Measurements from ENCODE around the gene OR51S1.
"Not testable (repeated sequence)": the region's sequence is repeated elsewhere in the genome, so short reads cannot be mapped to it uniquely, and the experiment has no call there.

OR51S1 gene, protein sequence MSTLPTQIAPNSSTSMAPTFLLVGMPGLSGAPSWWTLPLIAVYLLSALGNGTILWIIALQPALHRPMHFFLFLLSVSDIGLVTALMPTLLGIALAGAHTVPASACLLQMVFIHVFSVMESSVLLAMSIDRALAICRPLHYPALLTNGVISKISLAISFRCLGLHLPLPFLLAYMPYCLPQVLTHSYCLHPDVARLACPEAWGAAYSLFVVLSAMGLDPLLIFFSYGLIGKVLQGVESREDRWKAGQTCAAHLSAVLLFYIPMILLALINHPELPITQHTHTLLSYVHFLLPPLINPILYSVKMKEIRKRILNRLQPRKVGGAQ

DNA sequence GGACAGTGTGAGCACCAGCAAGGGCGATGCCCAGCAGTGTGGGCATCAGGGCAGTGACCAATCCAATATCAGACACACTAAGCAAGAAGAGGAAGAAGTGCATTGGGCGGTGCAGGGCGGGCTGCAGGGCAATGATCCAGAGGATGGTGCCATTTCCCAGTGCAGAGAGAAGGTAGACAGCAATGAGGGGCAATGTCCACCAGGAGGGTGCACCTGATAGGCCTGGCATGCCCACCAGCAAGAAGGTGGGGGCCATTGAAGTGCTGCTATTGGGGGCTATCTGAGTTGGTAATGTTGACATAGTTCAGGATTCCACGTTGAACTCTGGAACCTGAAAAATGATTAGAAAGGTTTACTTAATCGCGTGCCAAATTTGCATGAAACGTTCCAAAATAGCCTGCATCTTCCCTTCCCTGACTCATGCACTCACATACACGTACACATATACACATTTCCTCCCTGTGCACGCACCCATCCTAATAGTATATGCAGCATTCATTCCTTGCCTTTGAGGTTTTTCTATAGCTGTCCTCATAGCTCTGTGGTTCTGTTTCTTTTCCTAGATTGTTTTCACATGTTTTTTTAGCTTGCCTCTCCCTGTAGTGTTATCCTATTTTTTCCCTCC is at the start of gene OR51S1:
Gene OR51S1, minus strand, starts transcription at position 301 of the 625 bp plus-strand sequence. Its CDS starts 0 bp downstream, at position 301.
- no peak for DNase-seq (ENCODE audit: low read depth in 2 of 2)

DNA sequence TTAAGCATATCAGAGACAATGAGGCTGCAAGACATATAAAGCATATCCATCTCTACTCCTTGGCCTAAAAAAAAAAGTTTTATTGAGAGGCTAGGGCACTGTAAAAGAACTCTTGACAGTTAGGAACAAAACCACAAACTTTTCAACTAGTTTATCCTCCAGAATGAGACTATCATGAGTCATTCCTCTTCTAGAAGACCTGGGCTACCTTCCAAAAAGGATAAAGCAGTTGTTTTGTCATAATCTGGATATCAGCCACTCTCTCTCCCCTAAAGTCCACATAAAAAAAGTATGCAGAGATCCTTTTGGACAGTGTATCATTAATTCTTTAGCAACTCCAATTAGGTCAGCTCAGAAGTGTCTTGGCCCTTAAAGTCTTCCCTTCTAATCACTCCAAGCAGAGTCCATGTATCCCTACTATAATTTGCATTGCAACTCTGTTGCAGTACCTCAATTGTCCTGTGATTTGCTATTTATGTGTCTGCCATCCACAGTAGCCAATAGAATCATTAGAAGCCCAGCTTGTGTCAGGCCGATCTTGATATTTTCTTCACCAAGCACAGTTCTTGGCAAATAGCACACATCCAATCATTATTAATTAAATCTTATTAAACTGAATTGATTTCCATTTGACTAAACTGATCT is 43.1 kb upstream of the OR51S1 start:
- DNase-seq (ENCODE audit: low read depth in 2 of 2), result no peak

DNA sequence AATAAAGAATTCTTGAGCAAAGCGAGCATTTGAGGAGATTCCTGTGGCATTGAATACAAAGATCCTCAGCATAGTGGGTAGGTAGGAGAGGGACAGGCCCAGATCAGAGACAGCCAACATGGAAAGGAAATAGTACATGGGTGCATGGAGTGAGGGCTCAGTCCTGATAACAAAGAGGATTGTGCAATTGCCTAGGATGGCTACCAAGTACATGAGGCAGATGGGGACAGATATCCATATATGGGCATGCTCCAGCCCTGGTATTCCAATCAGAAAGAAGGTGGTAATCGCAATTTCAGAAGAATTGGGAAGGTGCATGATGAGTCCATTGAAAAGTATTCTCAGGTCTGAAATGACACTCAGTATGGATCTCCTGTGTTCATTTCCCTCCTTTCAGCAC is 41.3 kb upstream of the OR51S1 start:
- no peak for DNase-seq (ENCODE audit: low read depth in 2 of 2)

DNA sequence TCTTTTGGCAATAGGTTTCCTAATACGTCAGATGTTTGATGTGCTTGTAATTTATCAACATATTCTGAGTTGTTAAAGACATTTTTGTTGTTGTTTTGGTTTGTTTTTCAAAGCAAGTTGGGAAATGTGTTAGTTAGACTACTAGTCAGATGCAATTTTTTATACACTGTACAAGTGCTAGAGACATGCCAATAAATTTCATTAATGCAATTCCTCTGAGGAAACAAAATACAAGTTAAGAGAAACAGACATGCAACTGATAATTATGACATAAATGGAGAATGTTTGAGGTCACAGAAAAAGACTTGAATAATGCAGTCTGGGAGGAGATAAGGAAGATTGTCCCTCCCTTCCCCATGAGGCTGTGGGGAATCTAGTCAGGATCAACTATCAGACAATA is 38.6 kb upstream of the OR51S1 start:
- DNase-seq (ENCODE audit: low read depth in 2 of 2), result no peak

DNA sequence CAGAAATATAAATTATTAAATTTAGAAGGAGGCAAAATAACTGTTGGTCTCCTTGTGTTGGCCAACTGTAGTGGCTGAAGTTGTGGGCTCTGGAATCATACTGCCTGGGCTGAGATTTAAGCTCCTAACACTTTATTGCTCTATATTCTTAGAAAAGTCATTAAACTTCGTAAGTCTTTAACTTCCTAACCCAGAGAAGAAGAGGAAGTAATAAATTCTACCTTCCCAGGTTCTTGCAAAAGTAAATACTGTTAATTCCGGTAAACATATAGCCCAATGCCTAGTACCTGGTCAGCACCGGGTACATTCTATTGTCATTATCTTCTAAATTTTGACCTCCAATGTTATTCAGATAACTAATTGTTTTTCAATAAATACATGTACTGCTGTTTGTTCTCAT is 37.2 kb upstream of the OR51S1 start:
- no peak for DNase-seq (ENCODE audit: low read depth in 2 of 2)

DNA sequence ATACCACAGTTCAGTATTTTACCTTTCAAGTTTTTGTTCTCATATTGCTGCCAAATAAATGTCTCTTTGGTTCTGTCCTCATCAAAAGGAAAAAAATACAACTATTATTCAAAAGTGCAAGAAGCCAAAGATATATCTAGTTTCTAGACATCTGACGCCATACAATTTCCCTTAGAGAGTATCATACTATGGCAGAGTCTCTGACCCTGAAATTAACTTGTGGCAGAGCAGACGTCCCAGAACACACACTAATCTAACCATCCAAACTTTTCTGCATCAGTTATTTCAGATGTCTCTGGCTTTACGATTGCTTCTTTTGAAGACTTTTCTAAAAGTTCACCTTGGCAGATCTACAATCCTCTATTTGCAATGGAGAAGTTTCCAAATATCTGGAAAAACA is 35.4 kb upstream of the OR51S1 start:
- no peak for DNase-seq (ENCODE audit: low read depth in 2 of 2)

DNA sequence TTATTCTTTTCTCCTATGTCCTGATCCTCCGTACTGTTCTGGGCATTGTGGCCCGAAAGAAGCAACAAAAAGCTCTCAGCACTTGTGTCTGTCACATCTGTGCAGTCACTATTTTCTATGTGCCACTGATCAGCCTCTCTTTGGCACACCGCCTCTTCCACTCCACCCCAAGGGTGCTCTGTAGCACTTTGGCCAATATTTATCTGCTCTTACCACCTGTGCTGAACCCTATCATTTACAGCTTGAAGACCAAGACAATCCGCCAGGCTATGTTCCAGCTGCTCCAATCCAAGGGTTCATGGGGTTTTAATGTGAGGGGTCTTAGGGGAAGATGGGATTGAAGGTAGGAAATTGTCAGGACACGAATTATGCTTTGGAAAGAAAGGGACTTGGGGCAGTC is 33.5 kb upstream of the OR51S1 start:
- DNase-seq (ENCODE audit: low read depth in 2 of 2), result no peak

DNA sequence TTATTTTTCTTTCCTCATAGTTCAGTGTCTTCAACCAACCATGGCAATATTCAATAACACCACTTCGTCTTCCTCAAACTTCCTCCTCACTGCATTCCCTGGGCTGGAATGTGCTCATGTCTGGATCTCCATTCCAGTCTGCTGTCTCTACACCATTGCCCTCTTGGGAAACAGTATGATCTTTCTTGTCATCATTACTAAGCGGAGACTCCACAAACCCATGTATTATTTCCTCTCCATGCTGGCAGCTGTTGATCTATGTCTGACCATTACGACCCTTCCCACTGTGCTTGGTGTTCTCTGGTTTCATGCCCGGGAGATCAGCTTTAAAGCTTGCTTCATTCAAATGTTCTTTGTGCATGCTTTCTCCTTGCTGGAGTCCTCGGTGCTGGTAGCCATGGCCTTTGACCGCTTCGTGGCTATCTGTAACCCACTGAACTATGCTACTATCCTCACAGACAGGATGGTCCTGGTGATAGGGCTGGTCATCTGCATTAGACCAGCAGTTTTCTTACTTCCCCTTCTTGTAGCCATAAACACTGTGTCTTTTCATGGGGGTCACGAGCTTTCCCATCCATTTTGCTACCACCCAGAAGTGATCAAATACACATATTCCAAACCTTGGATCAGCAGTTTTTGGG is 33.0 kb upstream of the OR51S1 start, which contains the start of gene OR51T1:
Gene OR51T1, plus strand, starts transcription at position 41 of the 641 bp plus-strand sequence. Its CDS starts 0 bp downstream, at position 41.
- DNase-seq (ENCODE audit: low read depth in 2 of 2), result no peak

DNA sequence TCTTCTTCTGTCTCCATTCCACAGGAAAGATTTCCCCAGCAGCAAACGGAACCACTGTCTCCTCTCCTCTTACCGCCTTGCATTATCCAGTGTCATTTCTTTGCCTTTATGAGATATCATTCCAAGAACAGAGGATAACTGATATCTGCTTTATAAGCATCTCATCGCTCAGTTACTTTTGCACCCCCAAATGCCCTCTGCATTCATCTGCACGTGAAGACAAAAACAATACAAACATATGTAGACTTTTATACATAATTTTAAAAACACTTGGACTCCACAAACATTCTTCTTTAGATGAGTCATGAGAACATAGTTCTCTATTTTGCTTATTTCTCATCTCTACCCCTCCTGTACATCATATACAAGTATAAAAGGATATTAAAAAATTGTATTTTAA is 32.2 kb upstream of the OR51S1 start:
- DNase-seq (ENCODE audit: low read depth in 2 of 2), result no peak

DNA sequence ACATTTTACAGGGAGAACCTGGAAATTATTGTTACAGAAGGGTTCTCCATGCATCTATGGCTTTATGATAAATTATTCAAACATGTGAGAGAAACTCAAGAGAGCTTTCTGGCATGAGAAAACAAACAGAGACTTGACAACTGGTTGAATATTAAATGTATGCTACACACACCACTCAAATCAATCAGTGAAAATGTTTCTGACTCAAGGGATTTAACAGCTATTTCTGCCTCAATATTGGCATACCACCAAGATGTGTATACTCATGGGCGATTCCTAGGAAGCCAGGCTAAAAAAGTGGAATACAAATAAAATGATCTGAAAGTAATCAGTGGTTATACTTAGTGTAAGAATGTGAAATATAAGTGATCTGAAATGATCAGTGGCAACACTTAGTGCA is 16.8 kb upstream of the OR51S1 start:
- no peak for DNase-seq (ENCODE audit: low read depth in 2 of 2)

DNA sequence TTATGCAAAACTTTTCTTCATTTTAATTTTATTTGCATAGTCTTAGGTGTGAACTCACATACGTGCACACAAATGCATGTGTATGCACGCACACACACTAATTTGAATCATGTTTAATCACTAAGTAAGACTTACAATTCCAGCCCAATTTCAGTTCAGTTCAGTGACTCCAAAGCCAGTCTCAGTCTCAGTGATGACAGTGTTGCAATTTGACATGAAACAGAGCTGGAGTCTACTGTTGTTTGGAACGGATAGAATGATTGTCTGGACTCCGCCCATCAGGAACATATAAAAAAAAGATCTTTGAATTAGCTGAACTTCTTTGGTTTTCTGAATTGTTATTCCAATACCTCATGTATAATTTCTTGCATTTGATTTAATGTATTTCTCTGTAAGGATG is 14.9 kb upstream of the OR51S1 start:
- DNase-seq (ENCODE audit: low read depth in 2 of 2), result no peak

DNA sequence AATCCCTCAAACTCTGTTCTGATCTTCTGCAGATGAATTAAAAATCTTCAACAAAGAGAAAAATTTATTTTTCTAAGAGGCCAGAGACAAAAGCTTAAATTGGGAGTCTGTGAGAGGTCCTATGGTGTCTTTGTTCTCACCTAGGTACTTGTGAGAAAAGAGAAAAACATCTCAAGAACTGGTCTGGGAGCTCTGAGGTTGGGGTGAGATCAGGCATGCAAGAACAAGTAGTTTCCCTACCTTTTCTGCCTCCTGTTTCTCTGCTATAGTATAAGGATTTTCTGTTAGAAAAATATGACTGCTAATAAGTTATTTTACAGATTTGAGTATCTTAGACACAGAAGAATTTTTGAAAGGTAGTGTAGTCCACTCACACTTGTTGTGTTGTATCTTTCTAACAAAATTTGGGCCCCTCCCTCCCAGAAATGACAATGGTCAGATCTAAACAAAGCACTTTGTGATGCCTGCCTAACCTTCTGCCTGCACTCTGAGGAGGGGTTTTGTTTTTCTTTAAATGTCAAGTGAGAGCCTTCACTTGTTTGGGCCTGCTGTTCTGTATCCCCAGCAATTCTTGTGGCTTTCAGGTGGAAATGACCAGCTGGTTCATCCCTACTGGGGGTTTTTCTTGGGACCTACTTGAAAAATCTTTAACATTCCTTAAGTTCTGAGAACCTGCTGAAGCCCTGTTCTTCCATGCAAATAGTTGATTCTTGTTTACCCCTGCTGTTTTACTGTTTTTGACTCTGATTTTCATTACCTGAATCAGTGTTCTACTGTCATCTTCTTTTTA is 13.6 kb upstream of the OR51S1 start:
- DNase-seq (ENCODE audit: low read depth in 2 of 2), result no peak

DNA sequence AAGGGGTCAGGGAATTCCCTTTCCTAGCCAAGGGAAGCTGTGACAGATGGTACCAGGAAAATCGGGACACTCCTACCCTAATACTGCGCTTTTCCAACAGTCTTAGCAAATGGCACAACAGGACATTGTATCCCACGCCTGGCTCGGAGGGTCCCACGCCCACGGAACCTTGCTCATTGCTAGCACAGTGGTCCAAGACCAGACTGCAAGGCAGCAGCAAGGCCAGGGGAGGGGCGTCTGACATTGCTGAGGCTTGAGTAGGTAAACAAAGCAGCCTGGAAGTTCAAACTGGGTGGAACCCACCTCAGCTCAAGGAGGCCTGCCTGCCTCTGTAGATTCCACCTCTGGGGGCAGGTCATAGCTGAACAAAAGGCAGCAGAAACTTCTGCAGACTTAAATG is 5.3 kb upstream of the OR51S1 start:
- DNase-seq (ENCODE audit: low read depth in 2 of 2), result not testable (repeated sequence)

DNA sequence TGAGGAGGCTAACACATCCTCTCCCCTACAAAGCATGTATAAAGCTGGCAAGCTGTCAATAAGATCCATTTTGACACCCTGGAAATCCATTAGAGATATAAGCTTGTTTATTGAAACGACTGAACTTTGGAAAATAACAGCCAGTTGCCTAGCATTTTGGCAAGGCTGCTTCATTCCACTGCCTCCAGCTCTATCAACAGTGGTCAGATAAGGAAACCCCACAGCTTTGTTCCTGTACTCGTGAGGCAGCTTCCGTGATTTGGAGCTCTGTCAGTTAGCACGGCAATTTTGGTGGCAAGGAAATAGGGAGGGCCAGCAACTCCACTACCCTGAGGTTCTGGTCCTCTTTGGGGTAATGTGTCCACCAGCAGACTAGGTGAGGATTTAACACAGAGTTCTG is 2.0 kb upstream of the OR51S1 start:
- DNase-seq (ENCODE audit: low read depth in 2 of 2), result no peak

DNA sequence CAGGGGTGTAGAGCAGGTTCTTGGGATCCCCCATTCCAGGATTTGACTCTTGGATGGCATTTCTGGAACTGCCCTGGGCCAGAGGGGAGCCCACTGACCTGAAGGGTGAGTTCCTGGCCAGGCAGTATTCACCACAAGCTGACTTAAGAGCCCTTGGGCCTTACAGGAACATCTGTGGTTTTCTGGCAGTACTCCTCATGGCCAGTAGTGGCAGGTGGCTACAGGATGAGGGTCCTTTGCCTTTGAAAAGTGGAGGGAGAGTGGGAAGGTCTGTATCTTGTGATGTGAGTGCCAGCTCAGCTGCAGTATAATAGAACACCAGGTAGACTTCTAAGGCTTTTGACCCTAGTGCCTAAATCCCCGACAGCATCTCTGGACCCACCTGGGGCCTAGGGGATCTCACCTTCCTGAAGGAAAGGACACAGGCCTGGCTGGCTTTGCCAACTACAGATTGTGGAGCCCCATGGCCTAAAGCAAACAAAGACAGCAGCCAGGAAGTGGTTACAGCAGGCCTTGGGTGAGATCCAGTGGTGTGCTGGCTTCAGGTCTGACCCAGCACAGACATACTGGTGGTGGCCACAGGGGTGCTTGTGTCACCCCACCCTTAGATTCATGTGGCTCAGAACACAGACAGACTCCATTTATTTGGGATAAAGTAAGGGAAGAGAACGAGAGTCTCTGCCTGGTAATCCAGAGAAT is 9.0 kb downstream of the OR51S1 start:
- DNase-seq (ENCODE audit: low read depth in 2 of 2), result no peak

DNA sequence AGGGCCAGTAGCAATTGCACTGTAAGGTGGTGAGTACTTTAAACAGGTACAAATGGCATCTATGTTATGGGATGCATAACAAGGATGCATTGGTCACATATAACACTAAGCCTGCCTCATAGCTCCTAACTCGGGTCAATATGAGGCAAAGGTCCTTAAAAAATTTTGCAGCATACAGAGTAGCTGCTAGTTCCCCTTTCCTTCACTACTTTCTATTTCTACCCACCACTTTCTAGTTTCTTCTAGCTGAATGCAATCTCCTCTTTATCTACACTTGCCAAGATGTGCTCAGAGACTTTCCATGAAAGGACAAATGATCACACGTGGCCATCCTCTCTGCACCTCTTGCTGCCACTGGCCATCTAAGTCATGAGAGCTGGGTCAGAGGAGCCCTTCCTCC is 18.1 kb downstream of the OR51S1 start:
- DNase-seq (ENCODE audit: low read depth in 2 of 2), result no peak

DNA sequence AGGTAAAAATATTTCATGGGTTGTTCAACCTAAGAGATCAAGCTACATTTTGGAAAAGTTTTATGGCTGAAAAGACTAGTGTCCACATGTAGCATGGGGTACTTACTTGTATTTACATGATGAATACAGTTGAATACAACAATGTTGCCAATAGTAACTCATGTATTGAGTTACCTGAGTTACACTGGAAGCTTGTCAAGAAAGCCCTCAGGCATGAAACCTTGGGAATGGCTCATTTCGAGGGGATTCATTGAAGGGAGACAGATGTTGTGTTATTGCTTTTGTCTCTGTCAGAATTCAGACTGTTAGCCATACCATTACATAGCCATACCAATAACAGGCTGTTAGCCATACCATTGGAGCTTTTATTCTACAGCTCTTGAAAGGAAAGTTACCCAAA is 18.7 kb downstream of the OR51S1 start:
- DNase-seq (ENCODE audit: low read depth in 2 of 2), result no peak

DNA sequence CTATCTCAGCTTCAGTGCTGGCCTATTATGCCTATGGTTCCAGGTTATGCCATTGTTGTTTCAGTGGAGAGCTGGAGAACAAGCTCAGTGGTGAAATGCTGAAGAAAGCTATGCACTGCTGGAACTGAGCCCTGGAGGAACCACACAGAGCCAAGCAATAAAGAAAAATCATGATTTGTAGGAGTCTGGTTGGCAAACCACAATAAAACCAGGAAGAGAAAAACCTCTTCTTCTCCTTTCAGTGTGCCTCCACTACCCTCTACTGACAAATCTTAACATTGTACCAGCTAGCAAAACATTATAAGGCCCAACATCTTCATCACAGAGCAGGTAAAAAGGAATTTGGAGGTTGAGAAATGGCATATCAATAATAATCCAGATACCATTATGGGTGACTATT is 22.6 kb downstream of the OR51S1 start:
- no peak for DNase-seq (ENCODE audit: low read depth in 2 of 2)

DNA sequence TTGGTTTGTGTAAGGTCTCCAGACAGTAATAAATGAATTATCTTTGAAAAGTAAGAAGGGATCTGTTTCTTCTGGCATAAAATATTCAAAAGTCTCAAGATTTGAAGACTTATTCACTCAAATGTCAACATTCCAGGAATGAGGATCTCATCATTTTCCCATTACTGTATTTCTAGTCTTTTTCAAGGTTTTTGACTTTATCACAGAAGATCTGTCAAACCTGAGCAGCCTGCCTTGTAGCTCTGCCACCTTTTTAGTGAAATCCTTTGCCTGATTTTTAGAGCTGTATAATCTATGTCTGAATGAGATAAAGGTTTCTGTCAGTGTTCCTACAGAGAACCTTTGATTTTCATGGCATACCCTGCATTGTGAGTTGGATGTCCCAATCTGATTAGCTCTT is 23.9 kb downstream of the OR51S1 start:
- DNase-seq (ENCODE audit: low read depth in 2 of 2), result no peak

DNA sequence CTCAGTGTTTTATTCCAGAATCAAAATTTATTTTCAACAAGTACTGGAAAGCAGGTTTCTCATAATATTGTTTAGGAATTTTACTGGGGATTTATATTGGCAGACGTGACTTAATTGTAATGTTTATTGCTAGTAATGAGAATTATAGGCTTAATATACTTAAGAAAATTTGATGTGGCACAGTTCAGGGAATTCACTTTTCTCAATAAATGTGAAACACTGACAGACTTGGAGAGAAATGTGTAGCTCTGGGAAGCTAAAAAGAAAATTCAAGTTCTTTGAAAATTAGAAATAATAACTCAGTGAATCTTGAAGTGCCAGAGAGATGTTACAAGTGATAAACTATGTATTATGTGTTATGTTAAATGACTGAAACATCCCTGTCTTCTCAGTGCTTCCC is 28.0 kb downstream of the OR51S1 start, which contains the start of gene OR51F2:
Gene OR51F2, plus strand, starts transcription at position 301 of the 400 bp plus-strand sequence. CDS start 101 bp downstream, outside the sequence.
- DNase-seq (ENCODE audit: low read depth in 2 of 2), result no peak

DNA sequence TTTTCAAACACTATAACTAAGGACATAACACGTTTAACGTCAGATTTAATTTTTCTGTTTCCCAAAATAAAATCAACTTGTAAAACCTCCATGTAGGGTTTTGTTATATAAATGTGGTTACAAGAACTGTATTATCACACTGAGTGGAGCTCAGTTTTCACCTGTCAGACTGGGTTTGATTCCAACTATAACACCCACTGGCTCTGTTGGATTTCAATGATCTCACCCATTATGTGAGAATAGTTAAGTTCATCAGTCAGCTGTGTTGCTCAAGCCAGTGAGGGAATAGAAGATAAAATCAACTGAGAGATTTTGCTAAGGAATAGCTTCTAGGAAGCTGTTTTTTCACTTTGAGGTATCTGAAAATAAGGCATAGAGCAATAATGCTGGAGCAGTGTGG is 39.8 kb downstream of the OR51S1 start:
- no peak for DNase-seq (ENCODE audit: low read depth in 2 of 2)

Measured in stimulated activated CD4-positive, alpha-beta T cell treated with anti-CD3 and anti-CD28 coated beads, Interleukin-4, amount 100 ng/mL, for 48 hours (primary cell).